ENCODE measurements around the gene FARP1. TPM values are rescaled to one million over a fixed set of nuclear protein-coding genes. Genes with fewer than 3 reads are reported as not detected.

Gene FARP1
- total and polyA plus RNA-seq, 2 of the 8 experiments (the other 6 are each of a cell fraction or from before 2014, with no cell fraction given) = 24.7 to 104 TPM

DNA sequence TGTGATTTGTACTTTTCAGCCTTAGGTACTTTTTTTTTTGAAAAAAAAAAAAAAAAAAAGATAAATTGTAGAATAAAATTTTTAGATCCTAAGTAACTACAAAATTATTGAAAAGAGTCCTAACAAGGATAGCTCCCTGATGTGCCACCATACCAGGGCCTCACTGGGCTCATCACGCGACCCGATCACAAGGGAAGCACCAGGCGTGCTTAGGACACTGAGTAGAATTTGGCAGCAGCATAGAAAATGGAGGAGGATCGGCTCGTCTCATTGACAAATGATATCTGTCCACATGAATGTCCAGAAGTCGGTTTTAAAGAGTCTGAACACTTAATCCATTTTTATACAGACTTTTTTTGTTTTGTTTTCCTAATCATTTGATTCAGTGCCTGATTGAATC is 255.0 kb downstream of the FARP1 start (continued):
- no peak for TF ChIP-seq JUN (IDR thresholded peaks at IDR 0.05; ENCODE audit: low read depth, low read length)
- TF ChIP-seq CHD2 (IDR thresholded peaks at IDR 0.05; ENCODE audit: low read length) = no peak
- TF ChIP-seq SP4 (IDR thresholded peaks at IDR 0.05; ENCODE audit: low read length) = no peak
- TF ChIP-seq BACH1 (IDR thresholded peaks at IDR 0.05; ENCODE audit: low read length) = no peak
- TF ChIP-seq TAF7 (optimal IDR thresholded peaks at IDR 0.05; ENCODE audit: borderline replicate concordance, low read depth, low read length) = no peak

Measured in H1 (cell line).